BLaER1 (cell line): Measurements from ENCODE around the gene GALNT13.

Source experiments
- H3K27ac ChIP-seq: shearing (Covaris generic); formaldehyde crosslinking; 2 replicates; pipeline ENCODE4 v1.8.1; 2022
- H3K27me3 ChIP-seq: shearing (Covaris generic); formaldehyde crosslinking; 2 replicates; pipeline ENCODE4 v1.8.1; 2022
- H3K36me3 ChIP-seq: shearing (Covaris generic); formaldehyde crosslinking; 2 replicates; pipeline ENCODE4 v1.8.1; 2022
- H3K4me1 ChIP-seq: shearing (Covaris generic); formaldehyde crosslinking; 2 replicates; pipeline ENCODE4 v1.8.1; 2022
- H3K4me2 ChIP-seq: shearing (Covaris generic); formaldehyde crosslinking; 2 replicates; pipeline ENCODE4 v1.8.1; 2022
- H3K4me3 ChIP-seq: shearing (Covaris generic); formaldehyde crosslinking; 2 replicates; pipeline ENCODE4 v1.8.1; 2022
- H3K9ac ChIP-seq: shearing (Covaris generic); formaldehyde crosslinking; 2 replicates; pipeline ENCODE4 v1.8.1; 2022
- H3K9me3 ChIP-seq: shearing (Covaris generic); formaldehyde crosslinking; 2 replicates; pipeline ENCODE4 v1.8.1; 2022
- H4K20me1 ChIP-seq: shearing (Covaris generic); formaldehyde crosslinking; 2 replicates; pipeline ENCODE4 v1.8.1; 2022
- Cebpa-rat ChIP-seq: shearing (Covaris generic); IDR thresholded peaks from 2 replicates; pipeline ENCODE4 v1.8.1; 2022

The GALNT13 gene

DNA sequence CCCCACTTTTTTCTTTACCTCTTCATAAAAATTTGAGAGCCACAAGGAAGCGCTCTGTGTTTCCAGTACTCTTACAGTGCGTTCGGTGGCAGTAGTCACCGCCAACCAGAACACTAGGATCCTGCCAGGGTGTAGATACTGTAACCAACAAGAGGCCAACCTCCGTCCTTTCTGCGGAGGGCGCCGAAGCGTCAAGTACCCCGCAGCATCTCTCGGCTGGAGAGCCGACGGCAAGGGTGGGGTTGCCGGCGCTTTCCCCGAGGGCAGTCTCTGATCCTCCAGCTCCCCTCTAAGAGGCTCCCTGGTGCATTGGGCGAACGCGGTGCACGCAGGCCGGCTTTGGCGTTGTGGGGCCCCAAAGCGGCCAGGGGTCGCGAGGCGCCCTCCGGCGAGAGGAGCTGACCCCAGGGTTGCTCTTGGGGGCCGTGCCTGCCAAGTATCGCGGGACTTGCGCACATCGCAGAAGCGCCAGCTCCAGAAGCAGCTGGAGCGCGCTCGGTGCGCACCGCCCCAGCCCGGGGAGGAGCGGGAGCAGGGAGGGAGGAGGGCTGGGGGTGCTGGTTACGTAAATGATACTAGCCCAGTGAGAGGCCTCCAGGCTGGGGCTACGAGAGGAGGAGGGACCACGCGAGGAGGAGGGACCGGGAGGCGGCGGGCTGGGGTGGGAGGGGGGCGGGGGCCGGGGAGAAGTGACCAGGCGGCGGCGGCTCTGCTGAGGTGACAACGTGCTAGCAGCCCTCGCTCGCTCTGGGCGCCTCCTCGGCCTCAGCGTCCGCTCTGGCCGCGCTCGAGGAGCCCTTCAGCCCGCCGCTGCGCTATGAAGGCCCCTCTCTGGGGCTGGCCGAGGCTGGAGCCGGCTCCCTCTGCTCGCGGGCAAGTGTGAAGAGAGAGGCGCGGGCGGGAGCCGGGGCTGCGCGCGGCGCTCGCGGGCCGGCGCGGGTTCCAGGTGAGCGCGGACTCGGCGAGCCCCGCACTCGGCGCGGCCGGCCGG lies at the start of gene GALNT13:
Gene GALNT13, plus strand, starts transcription at position 692 of the 991 bp plus-strand sequence.
- H3K4me3 ChIP-seq = no peak within 1 kb of the TSS
- no peaks in the 10 kb centered on the region for H3K4me1 ChIP-seq
- no peak for TF ChIP-seq Cebpa-rat
- H3K27ac ChIP-seq = no peak within 1 kb of the TSS
- no peak within 1 kb of the TSS for H3K9ac ChIP-seq
- H3K36me3 ChIP-seq = no peaks in the 10 kb centered on the region
- no peaks in the 10 kb centered on the region for H4K20me1 ChIP-seq
- H3K4me2 ChIP-seq = no peak within 1 kb of the TSS
- peaks cover 24% of the 10 kb centered on the region for H3K9me3 ChIP-seq
- H3K27me3 ChIP-seq = no peaks in the 10 kb centered on the region

- Histone ChIP-seq H3K9me3 (peaks cover 40% of the 10 kb centered on the region), H3K4me2 (peak overlapping the region; percentile 27), H3K36me3 (no peaks in the 10 kb centered on the region), H3K27ac (no peak overlapping the region), H3K27me3 (no peaks in the 10 kb centered on the region), H3K9ac (no peak overlapping the region), H4K20me1 (no peaks in the 10 kb centered on the region), H3K4me3 (no peak overlapping the region), H3K4me1 (peaks cover 30% of the 10 kb centered on the region)
- TF ChIP-seq Cebpa-rat = no peak
Measured at GRCh38 chr2:153823880-153824279, 47.8 kb upstream of the GALNT13 start.

DNA sequence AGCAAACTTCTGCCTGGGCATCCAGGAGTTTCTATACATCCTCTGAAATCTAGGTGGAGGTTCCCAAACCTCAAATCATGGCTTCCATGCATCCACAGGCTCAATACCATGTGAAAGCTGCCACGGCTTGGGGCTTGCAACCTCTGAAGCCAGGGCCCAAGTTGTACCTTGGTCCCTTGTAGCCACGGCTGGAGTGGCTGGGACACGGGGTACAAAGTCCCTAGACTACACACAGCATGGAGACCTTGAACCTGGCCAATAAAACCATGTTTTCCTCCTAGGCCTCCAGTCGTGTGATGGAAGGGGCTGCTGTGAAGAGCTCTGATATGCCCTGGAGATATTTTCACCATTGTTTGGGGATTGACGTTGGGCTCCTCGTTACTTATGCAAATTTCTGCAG lies 43.4 kb upstream of the GALNT13 start:
- H3K4me2 ChIP-seq = no peak overlapping the region

GRCh38 chr2:153834662-153835061 lies 37.1 kb upstream of the GALNT13 start:
- H3K4me3 ChIP-seq = no peak overlapping the region
- no peaks in the 10 kb centered on the region for H3K36me3 ChIP-seq
- no peak for TF ChIP-seq Cebpa-rat
- no peak overlapping the region for H3K4me2 ChIP-seq
- H3K27ac ChIP-seq = no peak overlapping the region
- no peaks in the 10 kb centered on the region for H3K27me3 ChIP-seq
- no peaks in the 10 kb centered on the region for H3K4me1 ChIP-seq
- no peak overlapping the region for H3K9ac ChIP-seq
- no peaks in the 10 kb centered on the region; the same call in 1 of the 2 replicates for H3K9me3 ChIP-seq
- no peaks in the 10 kb centered on the region for H4K20me1 ChIP-seq

More for the DNA sequence above, 43.4 kb upstream of the GALNT13 start:
- Histone ChIP-seq H3K27ac (no peak overlapping the region), H3K4me3 (no peak overlapping the region), H3K4me1 (peaks cover 26% of the 10 kb centered on the region), H4K20me1 (no peaks in the 10 kb centered on the region), H3K36me3 (no peaks in the 10 kb centered on the region), H3K27me3 (no peaks in the 10 kb centered on the region), H3K9me3 (peaks cover 37% of the 10 kb centered on the region), H3K9ac (no peak overlapping the region)
- TF ChIP-seq Cebpa-rat = no peak

DNA sequence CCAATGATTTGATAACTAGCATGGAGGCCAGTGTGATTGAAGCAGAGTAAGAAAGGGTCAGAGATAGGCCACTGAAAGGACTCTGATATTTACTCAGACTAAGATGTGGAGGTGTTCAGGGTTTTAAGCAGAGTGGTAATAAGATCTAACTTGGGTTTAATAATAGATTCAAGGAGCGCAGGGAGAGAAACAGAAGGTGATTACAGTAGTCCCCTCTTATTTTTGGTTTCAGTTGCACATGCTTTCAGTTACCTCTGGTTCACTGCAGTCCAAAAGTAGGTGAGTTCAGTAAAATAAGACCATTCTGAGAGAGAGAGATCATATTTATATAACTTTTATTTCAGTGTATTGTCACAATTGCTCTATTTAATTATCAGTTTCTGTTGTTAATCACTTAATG lies 13.5 kb upstream of the GALNT13 start:
- Histone ChIP-seq H4K20me1 (no peaks in the 10 kb centered on the region), H3K9me3 (no peaks in the 10 kb centered on the region), H3K36me3 (no peaks in the 10 kb centered on the region), H3K27me3 (no peaks in the 10 kb centered on the region), H3K4me1 (no peaks in the 10 kb centered on the region), H3K4me2 (no peak overlapping the region), H3K27ac (no peak overlapping the region), H3K9ac (no peak overlapping the region), H3K4me3 (no peak overlapping the region)
- TF ChIP-seq Cebpa-rat = no peak

GRCh38 chr2:153864022-153864421 lies 7.7 kb upstream of the GALNT13 start:
- H4K20me1 ChIP-seq = no peaks in the 10 kb centered on the region
- H3K9me3 ChIP-seq = no peaks in the 10 kb centered on the region
- H3K4me2 ChIP-seq = no peak overlapping the region
- TF ChIP-seq Cebpa-rat = no peak
- H3K4me3 ChIP-seq = no peak overlapping the region
- H3K4me1 ChIP-seq = no peaks in the 10 kb centered on the region
- no peak overlapping the region for H3K9ac ChIP-seq
- no peaks in the 10 kb centered on the region for H3K36me3 ChIP-seq
- H3K27me3 ChIP-seq = no peaks in the 10 kb centered on the region
- H3K27ac ChIP-seq = no peak overlapping the region

GRCh38 chr2:153866595-153866994 lies 5.1 kb upstream of the GALNT13 start:
- H4K20me1 ChIP-seq = no peaks in the 10 kb centered on the region
- H3K36me3 ChIP-seq = no peaks in the 10 kb centered on the region
- no peaks in the 10 kb centered on the region for H3K4me1 ChIP-seq
- no peak overlapping the region for H3K4me3 ChIP-seq
- H3K4me2 ChIP-seq = no peak overlapping the region
- H3K9me3 ChIP-seq = peaks cover 9% of the 10 kb centered on the region
- no peak overlapping the region for H3K9ac ChIP-seq
- H3K27me3 ChIP-seq = no peaks in the 10 kb centered on the region
- no peak for TF ChIP-seq Cebpa-rat
- no peak overlapping the region for H3K27ac ChIP-seq

DNA sequence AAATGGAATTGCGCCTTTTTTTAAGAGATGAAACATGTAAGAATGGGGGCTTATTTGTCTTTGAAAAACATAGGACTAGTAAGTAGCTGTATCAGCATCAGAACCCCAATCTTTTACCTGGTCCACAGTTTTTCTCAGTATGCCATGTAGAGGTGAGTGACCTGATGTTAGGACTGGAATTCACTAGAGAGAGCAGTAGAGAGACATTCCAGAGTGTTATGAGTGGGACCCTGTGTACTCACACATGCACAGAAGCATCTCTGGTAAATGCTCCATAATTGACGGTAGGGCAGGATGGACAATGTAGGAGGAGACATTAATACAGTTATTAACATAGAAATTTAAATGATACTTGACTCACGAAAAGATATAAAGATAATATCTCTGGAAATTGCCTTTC lies 1.4 kb upstream of the GALNT13 start:
- peaks cover 24% of the 10 kb centered on the region for H3K9me3 ChIP-seq
- no peak overlapping the region for H3K27ac ChIP-seq
- no peak overlapping the region for H3K9ac ChIP-seq
- H3K36me3 ChIP-seq = no peaks in the 10 kb centered on the region
- TF ChIP-seq Cebpa-rat = no peak
- no peaks in the 10 kb centered on the region for H4K20me1 ChIP-seq
- no peak overlapping the region for H3K4me2 ChIP-seq
- H3K4me3 ChIP-seq = no peak overlapping the region
- no peaks in the 10 kb centered on the region for H3K4me1 ChIP-seq
- no peaks in the 10 kb centered on the region for H3K27me3 ChIP-seq

DNA sequence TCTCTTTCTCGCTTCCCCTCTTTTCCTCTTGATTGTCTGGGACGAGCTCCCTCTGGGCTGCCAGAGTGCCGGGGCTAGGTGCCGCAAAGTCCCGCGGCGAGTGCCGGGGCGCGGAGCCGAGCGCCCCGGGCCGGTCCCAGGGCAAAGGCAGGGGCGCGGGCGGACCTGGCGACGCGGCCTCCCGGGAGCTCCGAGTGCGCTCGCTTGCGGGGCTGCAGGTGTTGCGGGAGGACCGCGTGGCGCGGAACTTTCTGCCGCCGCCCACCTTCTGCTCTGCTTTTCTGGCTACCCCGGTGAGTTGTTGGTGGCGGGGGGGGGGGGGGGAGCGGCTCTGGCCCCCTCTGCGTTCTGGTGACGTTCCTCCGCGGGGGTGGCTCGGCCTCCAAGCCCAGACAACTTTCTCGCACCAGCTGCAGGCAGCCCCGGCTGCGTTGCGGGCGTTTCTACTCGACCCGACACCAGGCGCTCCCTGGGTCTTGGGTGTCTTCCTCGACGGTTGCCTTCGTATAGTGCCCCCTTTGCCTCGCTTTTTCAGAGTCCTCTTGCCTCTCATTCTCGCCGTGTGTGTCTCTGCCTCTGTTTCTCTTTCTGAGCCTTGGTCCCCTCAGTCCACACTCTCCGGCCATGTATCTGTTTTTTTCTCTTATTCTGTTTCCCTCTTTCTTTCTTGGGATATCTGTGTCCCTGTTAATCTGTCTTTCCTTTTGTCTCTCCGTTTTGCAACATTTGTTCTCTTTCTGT lies 759 bp downstream of the GALNT13 start:
- H3K4me3 ChIP-seq = no peak overlapping the region
- H3K4me2 ChIP-seq = no peak overlapping the region

More for the DNA sequence above, 759 bp downstream of the GALNT13 start:
- Histone ChIP-seq H3K9ac (no peak overlapping the region), H3K4me1 (no peaks in the 10 kb centered on the region), H3K36me3 (no peaks in the 10 kb centered on the region), H3K27me3 (no peaks in the 10 kb centered on the region), H3K27ac (no peak overlapping the region), H3K9me3 (peaks cover 24% of the 10 kb centered on the region), H4K20me1 (no peaks in the 10 kb centered on the region)
- TF ChIP-seq Cebpa-rat = no peak
